ENCODE data around the gene SNX24. TPM values are rescaled to one million over a fixed set of nuclear protein-coding genes. Genes with fewer than 3 reads are reported as not detected.

SNX24 gene
- total and polyA plus RNA-seq, 8 donors: 1.2 to 38.5 (median 20.0) TPM

DNA sequence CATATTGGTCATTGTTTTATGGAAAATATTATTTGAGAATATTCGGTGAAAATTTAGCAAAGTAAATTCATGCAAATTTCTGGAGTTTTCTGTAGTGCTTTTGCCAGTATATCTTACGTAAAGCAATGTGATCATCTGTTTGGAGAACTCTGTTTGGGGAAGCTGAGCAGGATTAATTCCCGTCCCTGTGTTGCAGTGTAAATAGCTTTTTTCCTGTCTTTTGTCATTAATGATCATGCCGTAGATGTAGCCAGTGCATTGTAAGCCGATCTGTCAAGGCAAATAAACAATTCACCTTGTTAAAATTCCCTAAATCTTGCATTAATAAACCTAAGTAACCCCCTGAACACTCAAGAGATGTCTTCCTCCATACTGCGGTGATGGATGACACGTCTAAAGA, 151.9 kb downstream of the SNX24 start:
- no peak for DNase-seq
- no peak overlapping the region for H3K4me3 ChIP-seq
- H3K9me3 ChIP-seq: no peaks in the 10 kb centered on the region
- no peak for TF ChIP-seq POLR2AphosphoS5 (IDR thresholded peaks at IDR 0.05)
- no peak for TF ChIP-seq EP300 (IDR thresholded peaks at IDR 0.05)
- no peak for TF ChIP-seq POLR2A (IDR thresholded peaks at IDR 0.05)
- TF ChIP-seq CTCF (IDR thresholded peaks at IDR 0.05): no peak
- peaks cover 0 to 6% (median 3%) of the 10 kb centered on the region in 4 donors for H3K36me3 ChIP-seq
- 61 to 78% (median 66%) methylated on average over 7 of the region's 7 CpGs for WGBS, 5 donors
- H3K27me3 ChIP-seq: no peaks in the 10 kb centered on the region
- intact Hi-C loops (cut with DNase I; ENCODE audit: low total_unique reads): no loop called here
- no peak overlapping the region for H3K27ac ChIP-seq
- H3K4me1 ChIP-seq: no peaks in the 10 kb centered on the region

DNA sequence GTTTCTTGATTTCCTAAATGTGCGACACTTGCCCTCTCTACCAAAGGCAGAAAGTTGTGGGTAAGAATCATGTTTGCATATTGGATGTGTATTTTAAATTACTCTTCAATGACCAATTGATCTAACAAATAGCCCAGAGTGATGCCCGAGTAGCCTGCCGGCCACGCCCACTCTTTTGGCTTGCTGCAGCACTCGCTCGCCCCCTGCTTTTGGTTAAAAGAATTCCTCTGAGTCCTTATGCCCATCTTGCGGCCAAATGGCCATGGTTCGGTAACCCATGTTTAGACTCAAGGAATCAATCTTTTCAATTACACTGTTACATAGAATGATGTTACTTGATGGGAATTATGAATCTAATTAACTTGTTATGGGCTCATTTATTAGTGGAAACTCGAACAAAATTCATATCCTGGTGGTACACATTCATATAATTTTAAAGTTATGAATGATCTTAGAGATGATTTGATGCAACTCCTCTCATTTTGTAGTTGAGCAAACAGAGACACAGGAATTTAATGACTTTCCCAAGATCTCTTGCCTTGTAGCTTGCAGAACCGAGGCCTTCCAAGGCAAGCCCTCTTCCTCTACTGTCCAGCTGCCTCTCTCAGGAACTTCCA, 154.6 kb downstream of the SNX24 start:
- no peaks in the 10 kb centered on the region for H3K4me1 ChIP-seq
- intact Hi-C loops (cut with DNase I; ENCODE audit: low total_unique reads): no loop called here
- H3K36me3 ChIP-seq: peaks cover 0 to 18% (median 8%) of the 10 kb centered on the region in 4 donors
- no peak for TF ChIP-seq POLR2AphosphoS5 (IDR thresholded peaks at IDR 0.05)
- peak in 5 of 7 experiments; percentile 31 to 54 (median 41) for TF ChIP-seq CTCF (IDR thresholded peaks at IDR 0.05)
- DNase-seq: peak; percentile 62 to 67
- no peak overlapping the region for H3K4me3 ChIP-seq
- no peaks in the 10 kb centered on the region for H3K9me3 ChIP-seq
- H3K27ac ChIP-seq: no peak overlapping the region
- 57 to 77% (median 64%) methylated on average over 9 to 10 of the region's 10 CpGs for WGBS, 5 donors
- H3K27me3 ChIP-seq: no peaks in the 10 kb centered on the region

GRCh38 chr5:123000731-123001130, 155.3 kb downstream of the SNX24 start:
- 90 to 98% (median 96%) methylated on average over 1 of the region's 1 CpG for WGBS, 5 donors
- no peaks in the 10 kb centered on the region for H3K27me3 ChIP-seq
- H3K27ac ChIP-seq: no peak overlapping the region
- H3K36me3 ChIP-seq: peaks cover 0 to 20% (median 11%) of the 10 kb centered on the region in 4 donors
- intact Hi-C loops (cut with DNase I; ENCODE audit: low total_unique reads): no loop called here
- no peaks in the 10 kb centered on the region for H3K9me3 ChIP-seq
- no peak overlapping the region for H3K4me3 ChIP-seq
- TF ChIP-seq POLR2AphosphoS5 (IDR thresholded peaks at IDR 0.05) (no peak), EP300 (IDR thresholded peaks at IDR 0.05) (no peak), POLR2A (IDR thresholded peaks at IDR 0.05) (no peak), CTCF (IDR thresholded peaks at IDR 0.05) (no peak)
- H3K4me1 ChIP-seq: no peaks in the 10 kb centered on the region
- DNase-seq: no peak

- DNase-seq: no peak
- Histone ChIP-seq H3K4me1 (no peaks in the 10 kb centered on the region), H3K36me3 (peaks cover 0 to 20% (median 11%) of the 10 kb centered on the region in 4 donors), H3K9me3 (no peaks in the 10 kb centered on the region), H3K4me3 (no peak overlapping the region), H3K27me3 (no peaks in the 10 kb centered on the region), H3K27ac (no peak overlapping the region)
- WGBS, 5 donors: 83 to 91% (median 85%) methylated on average over 7 of the region's 7 CpGs
- intact Hi-C loops (cut with DNase I; ENCODE audit: low total_unique reads): no loop called here
- TF ChIP-seq POLR2A (IDR thresholded peaks at IDR 0.05): no peak
- TF ChIP-seq POLR2AphosphoS5 (IDR thresholded peaks at IDR 0.05): no peak
- no peak for TF ChIP-seq CTCF (IDR thresholded peaks at IDR 0.05)
- TF ChIP-seq EP300 (IDR thresholded peaks at IDR 0.05): no peak
These were observed 156.4 kb downstream of the SNX24 start for GRCh38 chr5:123001808-123002207.
